ENCODE data around the gene FAM228B.
"Not testable (repeated sequence)": the region's sequence is repeated elsewhere in the genome, so short reads cannot be mapped to it uniquely, and the experiment has no call there.

Gene FAM228B

DNA sequence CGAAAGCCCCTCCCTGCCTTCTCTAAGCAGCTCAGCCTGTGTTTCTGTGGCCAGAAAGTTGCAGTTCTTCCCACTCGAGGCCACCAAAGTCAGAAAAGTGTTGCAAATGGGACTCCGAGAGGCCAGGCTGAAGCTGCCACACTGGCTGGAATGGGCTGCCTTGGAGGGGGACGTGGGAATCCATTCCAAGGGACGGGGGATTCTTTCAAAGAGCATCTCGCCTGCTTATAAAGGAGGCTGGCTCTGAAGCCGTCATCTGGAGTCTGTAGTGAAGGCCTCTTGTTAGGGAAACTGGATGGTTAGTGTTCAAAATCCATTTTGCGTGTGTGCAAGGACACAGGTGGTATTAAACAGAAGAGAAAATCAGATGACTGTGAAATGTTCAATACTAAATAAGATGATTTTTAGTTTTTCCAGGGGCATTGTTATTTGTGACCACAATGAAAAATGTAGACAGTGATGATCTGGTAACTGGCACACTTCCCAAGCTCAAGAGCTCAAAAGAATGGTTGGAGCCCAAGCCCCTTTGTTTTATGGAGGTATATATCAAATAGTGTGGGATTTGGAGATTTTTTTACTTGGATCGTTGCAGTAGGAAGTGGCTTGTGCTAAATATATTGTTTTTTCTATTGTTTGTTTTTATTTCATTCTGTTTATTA, 782 bp downstream of the FAM228B start:
- TF ChIP-seq, protein P1, sequence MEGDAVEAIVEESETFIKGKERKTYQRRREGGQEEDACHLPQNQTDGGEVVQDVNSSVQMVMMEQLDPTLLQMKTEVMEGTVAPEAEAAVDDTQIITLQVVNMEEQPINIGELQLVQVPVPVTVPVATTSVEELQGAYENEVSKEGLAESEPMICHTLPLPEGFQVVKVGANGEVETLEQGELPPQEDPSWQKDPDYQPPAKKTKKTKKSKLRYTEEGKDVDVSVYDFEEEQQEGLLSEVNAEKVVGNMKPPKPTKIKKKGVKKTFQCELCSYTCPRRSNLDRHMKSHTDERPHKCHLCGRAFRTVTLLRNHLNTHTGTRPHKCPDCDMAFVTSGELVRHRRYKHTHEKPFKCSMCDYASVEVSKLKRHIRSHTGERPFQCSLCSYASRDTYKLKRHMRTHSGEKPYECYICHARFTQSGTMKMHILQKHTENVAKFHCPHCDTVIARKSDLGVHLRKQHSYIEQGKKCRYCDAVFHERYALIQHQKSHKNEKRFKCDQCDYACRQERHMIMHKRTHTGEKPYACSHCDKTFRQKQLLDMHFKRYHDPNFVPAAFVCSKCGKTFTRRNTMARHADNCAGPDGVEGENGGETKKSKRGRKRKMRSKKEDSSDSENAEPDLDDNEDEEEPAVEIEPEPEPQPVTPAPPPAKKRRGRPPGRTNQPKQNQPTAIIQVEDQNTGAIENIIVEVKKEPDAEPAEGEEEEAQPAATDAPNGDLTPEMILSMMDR (IDR thresholded peaks at IDR 0.05; ENCODE audit: insufficient read depth, low read depth, low read length, missing control alignments) = no peak
- H3K4me3 ChIP-seq (ENCODE audit: low read depth, low read length) = peak overlapping the region; percentile 88
- DNase-seq (ENCODE audit: low read depth) = no peak

DNA sequence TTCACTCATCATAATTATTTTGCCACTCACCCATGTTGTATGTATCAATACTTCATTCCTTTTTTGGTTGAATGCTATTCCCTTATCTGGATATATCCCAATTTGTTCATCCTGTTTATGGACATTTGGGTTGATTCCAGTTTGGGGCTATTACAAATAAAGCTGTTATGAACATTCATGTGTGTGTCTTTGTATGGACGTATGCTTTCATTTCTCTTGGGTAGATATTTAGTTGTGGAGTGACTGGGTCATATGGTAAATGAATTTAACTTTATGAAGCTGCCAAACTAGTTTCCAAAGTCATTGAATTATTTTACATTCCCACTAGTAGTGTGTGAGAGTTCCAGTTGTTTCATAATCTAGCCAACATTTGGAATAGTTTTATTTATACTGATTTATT, 2.7 kb downstream of the FAM228B start:
- no peak overlapping the region for H3K4me3 ChIP-seq (ENCODE audit: low read depth, low read length)
- DNase-seq (ENCODE audit: low read depth) = no peak
- TF ChIP-seq, protein P1 (IDR thresholded peaks at IDR 0.05; ENCODE audit: insufficient read depth, low read depth, low read length, missing control alignments) = no peak

DNA sequence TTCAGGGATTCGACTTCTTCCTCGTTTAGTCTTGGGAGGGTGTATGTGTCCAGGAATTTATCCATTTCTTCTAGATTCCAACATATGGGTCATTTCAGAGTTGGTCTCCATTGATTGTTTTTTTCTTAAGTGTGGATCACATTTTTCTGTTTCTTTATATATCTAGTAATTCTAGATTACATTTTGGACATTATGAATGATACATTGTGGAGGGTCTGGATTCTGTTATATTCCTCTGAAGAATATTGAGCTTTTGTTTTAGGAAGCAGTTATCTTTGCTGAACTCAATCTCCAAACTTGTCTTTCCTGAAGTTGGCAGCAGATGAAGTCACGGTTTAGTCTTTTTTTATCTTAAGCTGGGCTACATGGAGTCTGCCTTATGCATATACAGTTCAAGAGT, 9.3 kb downstream of the FAM228B start:
- TF ChIP-seq, protein P1 (IDR thresholded peaks at IDR 0.05; ENCODE audit: insufficient read depth, low read depth, low read length, missing control alignments) = no peak
- H3K4me3 ChIP-seq (ENCODE audit: low read depth, low read length) = no peak overlapping the region
- DNase-seq (ENCODE audit: low read depth) = no peak

DNA sequence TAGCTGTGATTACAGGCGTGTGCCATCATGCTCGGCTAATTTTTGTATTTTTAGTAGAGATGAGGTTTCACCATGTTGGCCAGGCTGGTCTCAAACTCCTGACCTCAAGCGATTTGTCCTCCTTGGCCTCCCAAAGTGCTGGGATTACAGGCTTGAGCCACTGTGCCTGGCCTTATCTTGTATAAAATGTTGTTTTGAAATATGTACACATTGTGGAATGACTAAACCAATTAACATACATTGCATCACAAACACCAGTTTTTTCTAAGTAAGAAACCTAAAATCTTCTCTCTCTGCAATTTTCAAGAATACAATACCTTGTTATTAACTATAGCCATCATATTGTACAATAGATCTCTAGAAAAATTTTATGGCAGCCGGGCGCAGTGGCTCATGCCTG, 17.0 kb downstream of the FAM228B start:
- not testable (repeated sequence) for H3K4me3 ChIP-seq (ENCODE audit: low read depth, low read length); DNase-seq (ENCODE audit: low read depth)

DNA sequence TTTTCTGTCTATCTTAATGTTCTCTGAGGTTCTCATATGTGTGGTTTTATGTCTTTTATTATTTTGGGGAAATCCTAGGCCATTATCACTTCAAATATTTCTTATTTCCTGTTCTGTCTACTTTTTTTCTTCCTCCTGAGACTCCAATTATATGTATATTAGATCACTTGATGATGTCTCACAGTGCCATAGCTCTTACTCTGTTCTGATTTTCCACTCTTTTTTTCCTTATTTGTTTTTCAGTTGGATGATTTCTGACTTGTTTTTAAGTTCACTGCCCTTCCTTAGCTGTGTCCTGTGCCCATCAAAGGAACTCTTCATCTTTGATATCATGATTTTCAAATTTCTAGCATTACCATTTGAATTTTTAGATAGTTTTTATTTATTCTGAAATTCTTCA, 24.1 kb downstream of the FAM228B start:
- H3K4me3 ChIP-seq (ENCODE audit: low read depth, low read length) = no peak overlapping the region
- TF ChIP-seq, protein P1 (IDR thresholded peaks at IDR 0.05; ENCODE audit: insufficient read depth, low read depth, low read length, missing control alignments) = no peak
- no peak for DNase-seq (ENCODE audit: low read depth)

DNA sequence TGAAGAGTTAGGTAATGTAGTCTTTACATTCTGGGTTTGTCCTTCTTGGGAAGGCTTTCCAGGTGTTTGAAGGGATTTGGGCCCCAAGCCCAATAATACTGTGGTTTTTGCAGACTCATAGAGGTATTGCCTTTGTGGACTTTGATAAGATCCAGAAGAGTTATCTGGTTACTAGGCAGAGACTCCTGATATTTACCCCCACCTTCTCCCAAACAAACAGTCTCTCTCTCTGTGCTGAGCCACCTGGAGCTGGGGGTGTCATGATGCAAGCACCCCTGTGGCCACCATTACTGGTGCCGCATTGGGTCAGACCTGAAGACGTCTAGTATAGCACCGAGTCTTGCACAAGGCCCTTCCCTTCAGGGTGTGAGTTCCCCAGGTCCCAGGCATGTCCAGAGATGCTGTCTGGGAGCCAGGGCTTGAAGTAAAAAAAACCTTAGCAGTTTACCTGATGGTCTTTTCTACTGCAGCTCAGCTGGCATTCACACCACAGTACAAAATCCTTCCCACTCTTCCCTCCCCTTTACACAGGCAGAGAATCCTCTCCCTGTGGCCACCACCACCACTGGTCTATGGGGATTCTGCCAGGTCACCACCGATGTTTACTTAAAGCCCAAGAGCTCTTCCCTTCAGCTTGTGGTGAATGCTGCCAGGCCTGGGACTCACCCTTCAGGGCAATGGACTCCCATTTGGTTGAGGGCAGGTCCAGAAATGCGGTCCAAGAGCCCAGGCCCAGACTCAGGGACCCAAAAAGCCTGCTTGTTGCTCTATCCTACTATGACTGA, 29.3 kb downstream of the FAM228B start:
- H3K4me3 ChIP-seq (ENCODE audit: low read depth, low read length) = no peak overlapping the region
- no peak for DNase-seq (ENCODE audit: low read depth)
- TF ChIP-seq, protein P1 (IDR thresholded peaks at IDR 0.05; ENCODE audit: insufficient read depth, low read depth, low read length, missing control alignments) = no peak

DNA sequence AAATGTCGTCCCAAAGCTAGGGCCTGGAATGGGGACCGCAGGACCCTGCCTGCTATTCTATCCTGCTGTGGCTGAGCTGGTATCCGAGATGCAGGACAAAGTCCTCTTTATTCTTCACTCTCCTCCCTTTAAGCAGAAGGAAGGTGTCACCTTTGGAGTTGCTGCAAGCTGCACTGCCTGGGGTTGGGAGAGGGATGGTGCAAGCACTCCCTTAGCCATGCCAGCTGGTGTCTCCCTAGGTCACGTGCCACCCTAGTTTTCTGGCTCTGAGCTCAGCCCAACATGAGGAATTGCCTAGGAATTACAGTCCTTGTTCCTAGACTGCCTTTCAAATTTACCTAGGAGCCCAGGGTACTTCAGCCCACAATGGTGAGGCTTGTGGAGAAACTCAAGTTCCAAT, 30.2 kb downstream of the FAM228B start:
- no peak for DNase-seq (ENCODE audit: low read depth)
- TF ChIP-seq, protein P1 (IDR thresholded peaks at IDR 0.05; ENCODE audit: insufficient read depth, low read depth, low read length, missing control alignments) = no peak
- H3K4me3 ChIP-seq (ENCODE audit: low read depth, low read length) = no peak overlapping the region
